ENCODE data around the gene OR11H6. TPM values are rescaled to one million over a fixed set of nuclear protein-coding genes. Genes with fewer than 3 reads are reported as not detected.
"Not testable (repeated sequence)": the region's sequence is repeated elsewhere in the genome, so short reads cannot be mapped to it uniquely, and the experiment has no call there.

The OR11H6 gene
- total and polyA plus RNA-seq, 2 of the 4 experiments (the other 2 are of a cell fraction), result not detected

GRCh38 chr14:20195170-20195569 lies 28.3 kb upstream of the OR11H6 start:
- H4K5ac ChIP-seq (ENCODE audit: low read depth, low read length); H3K23ac ChIP-seq (ENCODE audit: low read depth, low read length); H3K27ac ChIP-seq (ENCODE audit: insufficient read depth, low read length); BruUV-seq (replicated peaks); H2BK20ac ChIP-seq (ENCODE audit: low read depth, low read length); H2AK5ac ChIP-seq (ENCODE audit: low read depth, low read length); H3K4ac ChIP-seq (ENCODE audit: low read depth, low read length); H2BK120ac ChIP-seq (ENCODE audit: low read depth, low read length); H4K91ac ChIP-seq (ENCODE audit: insufficient read depth, low read depth, low read length); H3K4me1 ChIP-seq (ENCODE audit: control insufficient read depth, insufficient read depth, low read length); H3K14ac ChIP-seq (replicated peaks; ENCODE audit: low read depth, low read length); H3K4me3 ChIP-seq (ENCODE audit: insufficient read depth, low read depth, low read length); H3K27me3 ChIP-seq (ENCODE audit: control insufficient read depth, insufficient read depth, low read length); POLR2A ChIA-PET (ENCODE audit: unreplicated experiment); H3K9ac ChIP-seq (ENCODE audit: low read depth, low read length); in situ Hi-C loops (cut with MboI; ENCODE audit: low sequenced_read_pairs); H3K18ac ChIP-seq (ENCODE audit: low read depth, low read length); H3K56ac ChIP-seq (ENCODE audit: extremely low read depth, insufficient read depth, low read length); DNase-seq; H3K9me3 ChIP-seq (ENCODE audit: control insufficient read depth, insufficient read depth, low read length); H4K20me1 ChIP-seq (ENCODE audit: insufficient read depth, low read length); H3K36me3 ChIP-seq (ENCODE audit: control insufficient read depth, insufficient read depth, low read length); ATAC-seq (ENCODE audit: low read depth); H3K4me2 ChIP-seq (ENCODE audit: low read depth, low read length); CTCF ChIA-PET; H2AK9ac ChIP-seq (replicated peaks; ENCODE audit: low read depth, low read length, poor library complexity); intact Hi-C loops (cut with micrococcal nuclease); H2BK5ac ChIP-seq (ENCODE audit: low read depth, low read length, poor library complexity, severe bottlenecking); dilution Hi-C loops (cut with HindIII; ENCODE audit: low sequenced_read_pairs, unreplicated experiment); H2AFZ ChIP-seq (replicated peaks; ENCODE audit: low read length, poor library complexity); H4K8ac ChIP-seq (ENCODE audit: low read depth in 2 of 2, low read length in 2 of 2); H3K79me1 ChIP-seq (ENCODE audit: low read depth in 1 of 2, low read length in 2 of 2); H2BK15ac ChIP-seq (ENCODE audit: low read depth, low read length); H3K9me1 ChIP-seq (ENCODE audit: insufficient read depth, low read length): not testable (repeated sequence)
- WGBS, 2 experiments (ENCODE audit: extremely low coverage in 2 of 2, insufficient read length in 1 of 2), result 0% methylated on average over 1 of the region's 6 CpGs; no CpG with 5 or more reads in 1 of the 2 experiments
